ENCODE results near the gene MAP1B. TPM values are rescaled to one million over a fixed set of nuclear protein-coding genes. Genes with fewer than 3 reads are reported as not detected.

Gene MAP1B
- total and polyA plus RNA-seq, 9 of the 15 experiments (the other 6 are each of a cell fraction or from before 2014, with no cell fraction given), result 5.2 to 66.1 (median 17.3) TPM

DNA sequence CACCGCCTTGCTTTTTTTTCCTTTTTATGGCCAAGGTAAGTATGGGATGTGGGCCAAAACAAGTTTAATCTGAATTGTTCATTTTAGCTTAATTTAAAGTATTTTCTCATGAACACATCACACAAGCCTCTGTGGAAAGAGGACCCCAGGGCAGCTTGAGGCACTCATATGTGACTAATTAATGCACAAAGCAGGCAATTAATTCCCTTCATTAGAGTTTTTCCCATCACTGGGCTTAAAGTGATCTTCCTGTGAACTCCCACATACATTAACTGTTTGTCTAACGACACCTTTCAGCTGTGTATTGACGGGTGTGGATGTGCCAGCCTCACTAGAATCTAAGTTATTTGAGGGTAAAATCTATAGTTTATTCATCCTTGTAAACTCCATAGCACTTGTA lies 109.5 kb downstream of the MAP1B start (continued):
- TF ChIP-seq, protein P1, sequence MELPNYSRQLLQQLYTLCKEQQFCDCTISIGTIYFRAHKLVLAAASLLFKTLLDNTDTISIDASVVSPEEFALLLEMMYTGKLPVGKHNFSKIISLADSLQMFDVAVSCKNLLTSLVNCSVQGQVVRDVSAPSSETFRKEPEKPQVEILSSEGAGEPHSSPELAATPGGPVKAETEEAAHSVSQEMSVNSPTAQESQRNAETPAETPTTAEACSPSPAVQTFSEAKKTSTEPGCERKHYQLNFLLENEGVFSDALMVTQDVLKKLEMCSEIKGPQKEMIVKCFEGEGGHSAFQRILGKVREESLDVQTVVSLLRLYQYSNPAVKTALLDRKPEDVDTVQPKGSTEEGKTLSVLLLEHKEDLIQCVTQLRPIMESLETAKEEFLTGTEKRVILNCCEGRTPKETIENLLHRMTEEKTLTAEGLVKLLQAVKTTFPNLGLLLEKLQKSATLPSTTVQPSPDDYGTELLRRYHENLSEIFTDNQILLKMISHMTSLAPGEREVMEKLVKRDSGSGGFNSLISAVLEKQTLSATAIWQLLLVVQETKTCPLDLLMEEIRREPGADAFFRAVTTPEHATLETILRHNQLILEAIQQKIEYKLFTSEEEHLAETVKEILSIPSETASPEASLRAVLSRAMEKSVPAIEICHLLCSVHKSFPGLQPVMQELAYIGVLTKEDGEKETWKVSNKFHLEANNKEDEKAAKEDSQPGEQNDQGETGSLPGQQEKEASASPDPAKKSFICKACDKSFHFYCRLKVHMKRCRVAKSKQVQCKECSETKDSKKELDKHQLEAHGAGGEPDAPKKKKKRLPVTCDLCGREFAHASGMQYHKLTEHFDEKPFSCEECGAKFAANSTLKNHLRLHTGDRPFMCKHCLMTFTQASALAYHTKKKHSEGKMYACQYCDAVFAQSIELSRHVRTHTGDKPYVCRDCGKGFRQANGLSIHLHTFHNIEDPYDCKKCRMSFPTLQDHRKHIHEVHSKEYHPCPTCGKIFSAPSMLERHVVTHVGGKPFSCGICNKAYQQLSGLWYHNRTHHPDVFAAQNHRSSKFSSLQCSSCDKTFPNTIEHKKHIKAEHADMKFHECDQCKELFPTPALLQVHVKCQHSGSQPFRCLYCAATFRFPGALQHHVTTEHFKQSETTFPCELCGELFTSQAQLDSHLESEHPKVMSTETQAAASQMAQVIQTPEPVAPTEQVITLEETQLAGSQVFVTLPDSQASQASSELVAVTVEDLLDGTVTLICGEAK (IDR thresholded peaks at IDR 0.05), result no peak
- TF ChIP-seq, protein P1 (CRISPR knock-in tag; IDR thresholded peaks at IDR 0.05), result no peak

All from K562 (cell line).